ENCODE measurements around the gene GARIN5B.

GARIN5B gene

GRCh38 chr19:55387736-55388497 lies 24.9 kb upstream of the GARIN5B start:
- no peak for DNase-seq

- no peak for DNase-seq
Measured at GRCh38 chr19:55386493-55386971, 23.5 kb upstream of the GARIN5B start.

- peak; percentile 100 for DNase-seq
Measured at GRCh38 chr19:55385724-55386492, 22.8 kb upstream of the GARIN5B start, which contains the start of gene RPL28. RPL28 (plus strand) TSS chr19:55385932; CDS start chr19:55386358, 426 bp downstream.

GRCh38 chr19:55384920-55385723 lies 22.1 kb upstream of the GARIN5B start:
- peak; percentile 99 for DNase-seq

GRCh38 chr19:55384131-55384919 lies 21.3 kb upstream of the GARIN5B start, which contains the start of gene TMEM238:
TMEM238 (minus strand) TSS chr19:55384292; CDS start chr19:55384259, 33 bp downstream.
- DNase-seq: peak; percentile 64

- DNase-seq: peak; percentile 80
Measured at GRCh38 chr19:55383279-55384130, 20.4 kb upstream of the GARIN5B start.

GRCh38 chr19:55382522-55383054 lies 19.5 kb upstream of the GARIN5B start:
- no peak for DNase-seq

- DNase-seq: no peak
Measured at GRCh38 chr19:55382013-55382412, 19.0 kb upstream of the GARIN5B start.

- no peak for DNase-seq
Measured at GRCh38 chr19:55379174-55379573, 16.1 kb upstream of the GARIN5B start.

- DNase-seq: no peak
Measured at GRCh38 chr19:55377356-55378131, 14.5 kb upstream of the GARIN5B start.

- DNase-seq: peak; percentile 21
Measured at GRCh38 chr19:55376241-55376933, 13.3 kb upstream of the GARIN5B start, which contains the start of gene TMEM190. TMEM190 (plus strand) TSS chr19:55376826; CDS start chr19:55376854, 28 bp downstream.

- no peak for DNase-seq
Measured at GRCh38 chr19:55373993-55374757, 11.1 kb upstream of the GARIN5B start.

GRCh38 chr19:55373306-55373992 lies 10.4 kb upstream of the GARIN5B start:
- DNase-seq: no peak

GRCh38 chr19:55372316-55373081 lies 9.4 kb upstream of the GARIN5B start:
- no peak for DNase-seq

- no peak for DNase-seq
Measured at GRCh38 chr19:55370305-55370988, 7.4 kb upstream of the GARIN5B start, which contains the start of gene IL11. IL11 (minus strand) TSS chr19:55370463; CDS start chr19:55370310, 153 bp downstream.

GRCh38 chr19:55369653-55370304 lies 6.7 kb upstream of the GARIN5B start:
- DNase-seq: no peak

Measured in OCI-M1 (cell line).